Uterus (tissue), 2 donors: ENCODE measurements around the gene BLCAP.

Source experiments
- CTCF ChIP-seq, 4 experiments: fragments of 200-600 bp in 2 of 4; fragments of 450-650 bp in 2 of 4; sonication (generic) in 2 of 4; IDR thresholded peaks; one replicate each; pipeline ENCODE4 v1.5.1; 2016 to 2019; ENCODE audit warnings: antibody characterized with exemption in 4 of 4, mild to moderate bottlenecking in 2 of 4, moderate library complexity in 1 of 4
- POLR2A ChIP-seq, 2 donors: fragments of 450-650 bp; IDR thresholded peaks; one replicate each; pipeline ENCODE4 v1.6.1; 2016; ENCODE audit warnings: antibody characterized with exemption in 2 of 2, mild to moderate bottlenecking in 1 of 2, moderate library complexity in 1 of 2

- no peak for TF ChIP-seq CTCF (IDR thresholded peaks at IDR 0.05)
- no peak for TF ChIP-seq POLR2A (IDR thresholded peaks at IDR 0.05)
Observed at GRCh38 chr20:37530696-37531095, 3.0 kb upstream of the BLCAP start.
